Neural progenitor cell (in vitro differentiated cells): Measurements from ENCODE around the gene MX2. TPM values are rescaled to one million over a fixed set of nuclear protein-coding genes. Genes with fewer than 3 reads are reported as not detected.
A peak's percentile ranks its signal among the peaks of the same experiment; 100 is the strongest.

Experiments used
- DNase-seq: peaks from one replicate; pipeline ENCODE4 v3.0.0-alpha.2; 2016; ENCODE audit warnings: low spot score
- H2AFZ ChIP-seq: fragments of 200-600 bp; sonication (generic); replicated peaks from 2 replicates; pipeline ENCODE4 v1.6.1; 2016; ENCODE audit warnings: antibody characterized with exemption
- H3F3A ChIP-seq: fragments of 200-600 bp; sonication (generic); 2 replicates; pipeline ENCODE4 v1.6.1; 2016; ENCODE audit warnings: antibody characterized with exemption, low read depth
- H3K27ac ChIP-seq: fragments of 200-600 bp; sonication (generic); 2 replicates; pipeline ENCODE4 v1.5.1; 2016; ENCODE audit warnings: mild to moderate bottlenecking
- H3K27me3 ChIP-seq: fragments of 200-600 bp; sonication (generic); 2 replicates; pipeline ENCODE4 v1.6.1; 2016; ENCODE audit warnings: mild to moderate bottlenecking, moderate library complexity
- H3K36me3 ChIP-seq: fragments of 200-600 bp; sonication (generic); 2 replicates; pipeline ENCODE4 v1.5.1; 2016
- H3K4me1 ChIP-seq: fragments of 200-600 bp; sonication (generic); 2 replicates; pipeline ENCODE4 v1.6.1; 2016; ENCODE audit warnings: mixed run types
- H3K4me2 ChIP-seq: fragments of 200-600 bp; sonication (generic); 2 replicates; pipeline ENCODE4 v1.6.1; 2016
- H3K4me3 ChIP-seq: fragments of 200-600 bp; sonication (generic); 2 replicates; pipeline ENCODE4 v1.5.1; 2016
- H3K79me2 ChIP-seq: fragments of 200-600 bp; sonication (generic); 2 replicates; pipeline ENCODE4 v1.6.1; 2016; ENCODE audit warnings: low read depth
- H3K9ac ChIP-seq: fragments of 200-600 bp; sonication (generic); 2 replicates; pipeline ENCODE4 v1.6.1; 2016
- H3K9me3 ChIP-seq: fragments of 200-600 bp; sonication (generic); 2 replicates; pipeline ENCODE4 v1.5.1; 2016; ENCODE audit warnings: low read depth
- H4K20me1 ChIP-seq: fragments of 200-600 bp; sonication (generic); 2 replicates; pipeline ENCODE4 v1.6.1; 2016; ENCODE audit warnings: low read depth
- H3K27ac Mint-ChIP-seq: 3 replicates; pipeline ENCODE4 v1.8.0; 2021; ENCODE audit warnings: mixed read lengths
- H3K27me3 Mint-ChIP-seq: 2 replicates; pipeline ENCODE4 v1.8.0; 2022; ENCODE audit warnings: low read depth, mild to moderate bottlenecking, inconsistent platforms, moderate library complexity, mixed read lengths; ENCODE audit not compliant: insufficient read depth
- H3K36me3 Mint-ChIP-seq: 3 replicates; pipeline ENCODE4 v1.8.0; 2021; ENCODE audit warnings: mixed read lengths
- H3K4me1 Mint-ChIP-seq: 3 replicates; pipeline ENCODE4 v1.8.0; 2021; ENCODE audit warnings: mixed read lengths
- H3K4me3 Mint-ChIP-seq: 3 replicates; pipeline ENCODE4 v1.8.0; 2021; ENCODE audit warnings: mild to moderate bottlenecking, moderate library complexity, mixed read lengths
- H3K9me3 Mint-ChIP-seq: 3 replicates; pipeline ENCODE4 v1.8.0; 2020; ENCODE audit warnings: mixed read lengths
- CTCF ChIP-seq: fragments of 200-600 bp; sonication (generic); IDR thresholded peaks from 2 replicates; pipeline ENCODE4 v1.5.1; 2017; ENCODE audit warnings: antibody characterized with exemption, mild to moderate bottlenecking
- EZH2 ChIP-seq: fragments of 200-600 bp; sonication (generic); IDR thresholded peaks from 2 replicates; pipeline ENCODE4 v1.6.1; 2017; ENCODE audit warnings: antibody characterized with exemption, mild to moderate bottlenecking, moderate library complexity
- EZH2phosphoT487 ChIP-seq: fragments of 200-600 bp; sonication (generic); IDR thresholded peaks from 2 replicates; pipeline ENCODE4 v1.6.1; 2017; ENCODE audit warnings: antibody characterized with exemption
- total RNA-seq: library from RNA; depleted of rRNA; stranded (reverse); fragments of >200 nt; gene quantifications from 2 replicates; pipeline ENCODE4 v1.2.3, GENCODE V29; 2015; ENCODE audit warnings: low replicate concordance

Gene MX2
- total RNA-seq, 1 donor from 2014 or later = 3.3 TPM

- TF ChIP-seq CTCF = no peak
- peak; percentile 57 for TF ChIP-seq EZH2phosphoT487
- H3K9me3 ChIP-seq = no peaks in the 10 kb centered on the region
- DNase-seq = no peak
- no peaks in the 10 kb centered on the region for H3K4me1 ChIP-seq
- peak overlapping the region; percentile 71 for H3K4me3 Mint-ChIP-seq
- peaks cover 4% of the 10 kb centered on the region for H3K4me1 Mint-ChIP-seq
- no peaks in the 10 kb centered on the region for H4K20me1 ChIP-seq
- no peak overlapping the region for H3K27ac ChIP-seq
- peak overlapping the region; percentile 79 for H2AFZ ChIP-seq
- H3K4me3 ChIP-seq = peak overlapping the region; percentile 57
- H3K36me3 ChIP-seq = no peaks in the 10 kb centered on the region
- no peak overlapping the region for H3K27ac Mint-ChIP-seq
- H3K4me2 ChIP-seq = peak overlapping the region; percentile 92
- H3K9me3 Mint-ChIP-seq = no peaks in the 10 kb centered on the region
- no peak overlapping the region for H3K9ac ChIP-seq
- peaks cover 47% of the 10 kb centered on the region for H3K27me3 ChIP-seq
- H3K27me3 Mint-ChIP-seq = peaks cover 30% of the 10 kb centered on the region
- no peaks in the 10 kb centered on the region for H3K79me2 ChIP-seq
- no peaks in the 10 kb centered on the region for H3K36me3 Mint-ChIP-seq
- H3F3A ChIP-seq = no peaks in the 10 kb centered on the region
Observed at GRCh38 chr21:41317063-41317392, 44.8 kb upstream of the MX2 start.

- Mint-ChIP-seq H3K4me3 (peak overlapping the region; percentile 71), H3K27me3 (peaks cover 30% of the 10 kb centered on the region), H3K4me1 (peaks cover 4% of the 10 kb centered on the region), H3K9me3 (no peaks in the 10 kb centered on the region), H3K36me3 (no peaks in the 10 kb centered on the region), H3K27ac (no peak overlapping the region)
- no peak for DNase-seq
- Histone ChIP-seq H3K4me2 (peak overlapping the region; percentile 92), H3K27me3 (peaks cover 47% of the 10 kb centered on the region), H3K9ac (no peak overlapping the region), H3K4me1 (no peaks in the 10 kb centered on the region), H3K36me3 (no peaks in the 10 kb centered on the region), H3F3A (no peaks in the 10 kb centered on the region), H2AFZ (no peak overlapping the region), H3K4me3 (peak overlapping the region; percentile 57), H3K27ac (no peak overlapping the region), H3K9me3 (no peaks in the 10 kb centered on the region), H3K79me2 (no peaks in the 10 kb centered on the region), H4K20me1 (no peaks in the 10 kb centered on the region)
- TF ChIP-seq CTCF (no peak), EZH2 (no peak), EZH2phosphoT487 (no peak)
Observed at GRCh38 chr21:41317458-41317857, 44.4 kb upstream of the MX2 start.

DNA sequence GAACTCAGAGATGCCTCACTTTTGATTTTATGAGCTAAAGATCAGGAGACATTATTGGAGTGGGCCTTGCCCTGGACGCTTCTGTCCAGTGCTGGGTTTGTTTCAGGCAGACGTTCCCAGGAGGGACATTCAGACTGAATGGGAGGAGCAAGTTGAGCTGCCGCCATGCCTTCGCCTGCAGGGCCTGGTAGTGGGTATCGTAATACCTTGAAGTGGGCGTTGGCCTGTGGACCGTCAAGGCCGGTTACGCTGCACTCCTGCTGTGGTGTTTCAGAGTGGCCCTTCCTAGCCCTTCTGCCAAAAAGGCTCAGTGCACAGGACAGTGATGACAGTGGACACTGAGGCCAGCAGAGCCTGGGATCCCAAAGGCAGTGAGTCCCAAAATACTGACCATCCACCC lies 43.6 kb upstream of the MX2 start:
- peaks cover 30% of the 10 kb centered on the region for H3K27me3 Mint-ChIP-seq
- Histone ChIP-seq H3K9ac (no peak overlapping the region), H3K36me3 (no peaks in the 10 kb centered on the region), H2AFZ (no peak overlapping the region), H3K27me3 (peaks cover 47% of the 10 kb centered on the region), H3K79me2 (no peaks in the 10 kb centered on the region), H3K9me3 (no peaks in the 10 kb centered on the region), H3K27ac (no peak overlapping the region), H4K20me1 (no peaks in the 10 kb centered on the region), H3K4me1 (no peaks in the 10 kb centered on the region), H3K4me3 (no peak overlapping the region), H3K4me2 (no peak overlapping the region), H3F3A (no peaks in the 10 kb centered on the region)
- no peak for TF ChIP-seq EZH2phosphoT487
- no peak for TF ChIP-seq EZH2
- no peak for TF ChIP-seq CTCF
- no peaks in the 10 kb centered on the region for H3K9me3 Mint-ChIP-seq
- no peak for DNase-seq
- no peak overlapping the region for H3K27ac Mint-ChIP-seq
- no peak overlapping the region for H3K4me3 Mint-ChIP-seq
- no peaks in the 10 kb centered on the region for H3K36me3 Mint-ChIP-seq
- peaks cover 4% of the 10 kb centered on the region for H3K4me1 Mint-ChIP-seq

- Histone ChIP-seq H3F3A (no peaks in the 10 kb centered on the region), H3K4me3 (no peak overlapping the region), H3K4me2 (no peak overlapping the region), H3K9ac (no peak overlapping the region), H3K27ac (no peak overlapping the region), H3K36me3 (no peaks in the 10 kb centered on the region), H3K79me2 (no peaks in the 10 kb centered on the region), H4K20me1 (no peaks in the 10 kb centered on the region), H3K9me3 (no peaks in the 10 kb centered on the region), H3K4me1 (no peaks in the 10 kb centered on the region), H3K27me3 (peaks cover 44% of the 10 kb centered on the region), H2AFZ (no peak overlapping the region)
- H3K36me3 Mint-ChIP-seq = no peaks in the 10 kb centered on the region
- H3K27me3 Mint-ChIP-seq = peaks cover 30% of the 10 kb centered on the region
- H3K4me1 Mint-ChIP-seq = peaks cover 4% of the 10 kb centered on the region
- H3K4me3 Mint-ChIP-seq = no peak overlapping the region
- TF ChIP-seq EZH2 = no peak
- TF ChIP-seq EZH2phosphoT487 = no peak
- no peak for TF ChIP-seq CTCF
- no peak overlapping the region for H3K27ac Mint-ChIP-seq
- DNase-seq = no peak
- H3K9me3 Mint-ChIP-seq = no peaks in the 10 kb centered on the region
Observed at GRCh38 chr21:41319273-41319672, 42.6 kb upstream of the MX2 start.
